GM18499 (cell line): ENCODE results near the gene IGF1R.

Experiments used
- ATAC-seq: cut with Tn5 transposase; IDR thresholded peaks from one replicate; pipeline ENCODE4 v1.9.1; 2021; ENCODE audit warnings: moderate number of reproducible peaks; ENCODE audit not compliant: insufficient read depth, unreplicated experiment

Gene IGF1R

DNA sequence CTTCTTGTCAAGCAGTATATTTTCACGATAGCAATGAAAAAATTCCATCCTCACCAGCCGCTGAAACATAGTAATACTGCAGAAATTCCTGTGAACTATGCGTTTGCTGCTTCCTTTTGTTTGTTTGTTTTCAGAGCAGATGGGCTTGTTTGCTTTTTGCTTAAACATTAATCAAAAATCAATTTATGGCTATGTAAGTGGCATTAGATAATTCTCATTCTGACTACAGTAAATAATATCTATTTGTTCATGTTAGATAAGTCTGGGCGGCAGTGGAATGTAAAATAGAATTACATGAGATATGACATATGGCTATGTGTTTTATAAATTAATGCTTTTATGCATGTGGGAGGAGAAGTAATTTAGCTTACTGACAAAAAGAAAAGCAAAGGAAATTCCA is 195.5 kb downstream of the IGF1R start:
- no peak for ATAC-seq

GRCh38 chr15:98844261-98844660 is 195.9 kb downstream of the IGF1R start:
- no peak for ATAC-seq

DNA sequence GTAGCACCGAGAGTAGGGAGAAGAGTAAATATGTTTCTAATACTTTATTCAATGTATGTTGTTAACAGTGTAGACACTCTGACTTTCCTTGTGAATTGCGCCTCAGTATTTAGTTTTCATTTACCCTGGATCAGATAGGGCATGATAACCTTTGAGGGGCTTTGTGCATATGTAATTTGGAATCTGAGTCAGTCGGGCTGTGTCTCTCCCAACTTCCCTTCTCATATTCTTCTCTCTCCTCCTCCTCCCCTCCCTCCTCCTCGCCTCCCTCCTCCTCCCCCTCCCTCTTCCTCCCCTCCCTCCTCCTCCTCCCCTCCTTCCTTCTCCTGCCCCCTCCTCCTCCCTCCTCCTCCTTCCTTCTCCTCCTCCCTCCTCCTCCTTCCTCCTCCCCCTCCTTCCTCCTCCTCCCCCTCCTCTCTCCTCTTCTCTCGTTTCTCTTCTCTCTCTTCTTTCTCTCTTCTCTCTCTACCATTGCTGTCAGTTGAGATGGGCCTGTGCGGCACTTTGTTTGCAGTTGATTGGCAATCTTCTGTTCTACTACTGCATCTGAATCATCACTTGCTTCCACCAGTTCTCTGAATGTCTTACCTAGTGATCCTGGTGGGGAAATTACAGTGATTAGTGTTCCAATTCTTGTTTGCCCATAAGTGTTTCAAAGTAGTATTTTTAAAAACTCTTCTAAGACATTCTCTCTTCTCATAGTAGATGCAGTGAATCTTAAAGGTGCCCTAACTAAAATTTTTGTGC is 197.0 kb downstream of the IGF1R start:
- ATAC-seq, result no peak

- peak; percentile 47 for ATAC-seq
Measured at GRCh38 chr15:98850961-98851572, 202.7 kb downstream of the IGF1R start.

GRCh38 chr15:98853161-98853560 is 204.8 kb downstream of the IGF1R start:
- no peak for ATAC-seq

DNA sequence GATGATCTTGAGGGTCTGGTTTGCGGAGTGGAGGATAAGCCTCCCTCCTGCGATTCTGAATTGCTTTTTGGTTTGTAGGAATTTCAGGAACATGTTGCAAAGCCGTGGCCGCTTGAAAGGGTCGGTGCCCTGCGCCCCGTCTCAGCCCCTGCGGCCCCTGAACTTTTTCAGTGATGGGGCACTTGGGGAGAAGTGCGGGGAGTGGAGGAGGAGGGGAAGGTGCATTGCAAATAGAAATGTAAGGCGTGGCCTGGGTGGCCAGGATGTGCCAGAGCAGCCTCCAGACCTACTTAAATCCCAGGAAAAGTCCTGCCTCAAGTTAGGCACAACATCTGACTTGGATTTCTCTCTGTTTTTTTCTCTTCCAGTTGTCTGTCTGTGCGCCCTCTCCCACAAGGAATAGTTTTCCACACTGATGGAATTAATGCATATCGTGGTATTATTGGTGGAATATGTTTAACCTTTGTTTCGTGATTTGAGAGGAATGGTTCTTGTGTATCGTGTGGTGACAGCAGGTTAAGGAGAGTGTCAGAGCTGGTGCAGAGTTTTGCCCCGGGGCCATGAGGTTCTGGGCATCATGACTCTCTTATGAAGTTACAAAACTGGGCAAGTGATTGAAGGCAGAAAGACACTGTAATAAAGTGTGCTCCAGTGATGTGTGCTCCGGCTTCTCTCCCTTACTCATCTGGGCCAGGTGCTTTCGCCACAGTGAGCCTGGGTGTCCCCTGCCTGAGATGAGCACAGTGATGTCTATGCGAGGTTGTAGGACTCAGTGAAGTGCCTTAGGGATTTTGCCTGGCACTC is 205.5 kb downstream of the IGF1R start:
- no peak for ATAC-seq

DNA sequence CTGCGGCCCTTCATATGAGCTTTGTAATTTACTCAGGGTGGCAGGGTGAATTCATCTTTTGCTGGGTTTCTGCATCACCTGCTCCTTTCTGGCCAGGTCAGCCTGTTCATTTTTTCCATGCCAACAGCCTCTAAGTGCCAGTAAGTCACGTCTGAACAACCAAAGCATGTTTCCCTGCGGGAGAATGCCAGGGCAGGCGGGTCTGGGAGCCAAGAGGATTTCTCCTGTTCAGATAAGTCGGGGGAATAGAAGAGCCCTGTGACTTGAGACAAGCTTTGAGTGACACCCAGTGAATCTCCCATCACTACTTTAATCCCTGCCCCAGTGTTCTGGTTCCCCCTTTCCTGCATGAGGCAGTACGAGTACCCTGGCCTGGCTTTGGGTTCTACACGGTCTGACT is 206.2 kb downstream of the IGF1R start:
- ATAC-seq, result no peak

- ATAC-seq, result no peak
Measured at GRCh38 chr15:98855067-98855814, 206.9 kb downstream of the IGF1R start.

DNA sequence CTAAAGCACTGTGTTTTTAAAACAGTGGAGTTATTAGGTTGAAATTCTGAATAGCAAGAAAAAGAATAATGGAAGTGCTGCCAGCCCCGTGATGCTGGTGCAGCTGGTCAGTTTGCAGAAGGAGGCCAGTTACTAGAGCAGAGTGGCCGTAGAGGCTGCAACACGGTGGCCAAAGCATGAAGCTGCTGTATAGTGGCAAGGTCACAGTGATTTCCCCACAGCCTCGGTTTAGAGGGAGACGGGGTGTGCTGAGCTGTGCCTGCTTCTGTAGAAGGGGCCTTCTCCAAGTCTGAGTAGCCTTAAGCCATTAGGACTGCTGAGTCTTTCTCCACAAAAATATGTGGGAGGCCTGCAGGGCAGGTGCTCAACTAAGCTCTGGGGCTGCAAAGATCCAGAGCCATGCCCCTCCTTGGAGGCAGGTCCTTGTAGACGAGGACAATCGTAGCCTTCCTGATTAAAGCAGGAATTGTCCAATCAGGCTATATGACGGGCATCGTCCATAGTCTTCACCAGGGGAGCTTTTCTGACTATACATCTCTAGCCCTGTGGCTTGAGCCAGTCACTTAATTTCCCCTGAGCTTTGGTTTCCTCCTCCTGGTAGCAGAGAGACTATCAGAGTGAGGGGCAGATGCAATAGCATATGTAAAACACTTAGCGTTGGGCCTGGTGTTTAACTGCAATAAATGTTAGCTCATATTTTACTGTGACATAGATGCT is 207.6 kb downstream of the IGF1R start:
- no peak for ATAC-seq

DNA sequence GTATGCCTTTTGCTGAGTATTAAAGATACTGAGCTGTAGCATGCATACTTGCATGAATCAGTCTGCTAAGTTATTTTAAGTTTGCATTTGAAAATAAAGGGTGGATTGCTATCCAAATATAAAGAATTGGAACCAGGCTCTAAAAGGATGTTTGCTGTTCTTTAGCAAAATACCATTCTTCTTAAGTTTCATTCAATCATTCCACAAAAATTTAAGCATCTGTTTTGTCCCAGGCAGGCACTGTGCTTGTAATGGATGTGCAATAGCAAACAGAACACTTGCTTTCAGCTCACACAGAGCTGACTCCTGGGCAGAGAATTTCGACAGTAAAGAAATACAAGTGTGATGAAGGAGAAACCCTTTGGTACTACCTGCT is 208.2 kb downstream of the IGF1R start:
- ATAC-seq, result no peak

GRCh38 chr15:98858610-98859023 is 210.3 kb downstream of the IGF1R start:
- no peak for ATAC-seq

- ATAC-seq, result no peak
Measured at GRCh38 chr15:98859149-98859548, 210.8 kb downstream of the IGF1R start.

DNA sequence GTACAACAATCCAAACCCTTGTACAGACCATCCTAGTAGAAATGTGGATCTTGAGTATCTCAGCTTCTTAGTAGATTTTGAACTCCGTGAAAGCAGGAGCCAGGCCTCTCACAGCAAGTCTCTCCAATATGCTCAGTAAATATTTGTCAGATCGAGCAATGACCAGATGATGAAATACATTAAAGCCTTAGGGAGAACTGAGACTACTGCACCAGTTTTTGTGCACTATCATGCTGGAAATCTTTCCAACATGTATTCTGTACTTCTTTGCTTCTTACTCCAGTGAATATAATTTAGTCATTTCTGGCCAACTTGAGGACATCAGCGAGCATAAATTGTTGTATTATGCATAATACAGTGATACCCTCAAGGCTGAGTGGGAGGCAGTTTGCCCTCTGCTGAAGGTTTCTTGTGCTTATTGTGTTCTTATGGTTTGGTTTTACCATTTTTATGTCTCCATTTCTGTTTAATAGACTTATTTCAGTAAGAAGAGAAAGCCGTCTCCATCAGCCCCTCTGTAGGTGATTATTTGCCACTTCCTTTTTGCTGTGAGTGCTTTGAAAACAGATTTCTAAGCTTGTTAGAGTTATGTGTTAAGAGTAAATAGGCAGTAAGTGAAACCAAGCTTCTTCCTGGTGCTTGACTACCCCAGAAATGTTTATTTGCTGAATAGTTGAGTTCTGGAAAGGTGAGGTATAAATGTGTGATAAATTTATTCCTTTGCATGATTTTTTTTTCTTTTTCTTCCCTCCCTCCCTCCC is 212.1 kb downstream of the IGF1R start:
- no peak for ATAC-seq

GRCh38 chr15:98861188-98861587 is 212.8 kb downstream of the IGF1R start:
- no peak for ATAC-seq

- ATAC-seq, result no peak
Measured at GRCh38 chr15:98863983-98864382, 215.6 kb downstream of the IGF1R start.

GRCh38 chr15:98865397-98866339 is 217.3 kb downstream of the IGF1R start:
- ATAC-seq, result peak; percentile 80

DNA sequence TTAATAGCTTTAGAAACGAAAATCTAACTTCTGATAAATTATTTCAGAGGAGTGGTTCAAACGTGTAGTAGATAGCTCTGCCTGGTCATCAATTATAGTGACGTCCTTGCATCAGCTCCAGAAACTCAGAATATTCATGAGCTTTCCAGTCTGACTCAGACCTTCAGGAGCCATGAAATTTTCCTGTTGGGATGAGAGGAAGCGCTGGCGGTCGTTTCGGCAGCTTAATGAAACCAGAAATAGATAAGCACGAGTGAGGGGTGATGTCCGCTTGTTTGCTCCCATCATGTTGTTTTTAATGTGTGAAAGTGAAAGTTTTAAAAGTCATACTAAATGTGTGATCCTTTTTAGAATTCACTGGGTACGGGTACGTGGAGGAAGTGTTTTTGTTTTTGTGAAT is 218.2 kb downstream of the IGF1R start:
- no peak for ATAC-seq

- no peak for ATAC-seq
Measured at GRCh38 chr15:98868564-98868963, 220.2 kb downstream of the IGF1R start.
